Femur (tissue), 1 donor: ENCODE data around the gene PRR23E.

Source experiments
- DNase-seq: peaks from one replicate; pipeline ENCODE4 v3.0.0-alpha.2; 2017

Gene PRR23E

DNA sequence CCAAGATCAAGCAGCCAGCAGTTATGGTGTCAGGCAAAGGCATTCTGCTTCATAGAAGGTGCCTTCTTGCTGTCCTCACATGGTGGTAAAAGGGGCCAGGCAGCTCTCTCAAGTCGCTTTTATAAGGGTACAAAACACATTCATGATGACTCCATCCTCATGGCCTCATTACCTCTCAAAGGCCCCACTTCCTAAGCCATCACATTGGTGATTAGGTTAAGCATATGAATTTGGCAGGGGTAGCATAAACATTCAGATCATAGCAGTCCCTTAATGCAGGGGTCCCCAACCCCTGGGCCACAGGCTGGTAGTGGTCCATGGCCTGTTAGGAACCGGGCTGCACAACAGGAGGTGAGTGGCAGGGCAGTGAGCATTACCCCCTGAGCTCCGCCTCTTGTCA is 42.8 kb downstream of the PRR23E start:
- no peak for DNase-seq

DNA sequence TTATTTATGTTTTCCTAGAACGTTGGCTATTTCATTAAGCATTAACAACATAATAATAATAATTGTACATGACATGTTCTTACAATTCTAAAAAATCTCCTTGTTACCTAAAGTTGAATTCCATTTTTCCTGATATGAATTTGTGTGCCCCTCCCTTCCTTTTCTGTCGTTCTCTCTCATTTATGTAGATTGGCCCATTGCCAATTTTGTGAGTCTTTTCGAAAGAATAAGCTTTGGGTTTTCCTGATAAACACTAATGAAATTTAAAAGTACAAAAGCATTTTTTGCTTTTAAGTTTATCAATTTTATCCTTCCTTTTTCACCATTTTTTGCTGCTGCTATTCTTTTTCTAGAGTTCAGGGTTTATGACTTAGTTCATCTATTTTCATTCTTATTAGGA is 44.9 kb downstream of the PRR23E start:
- no peak for DNase-seq

DNA sequence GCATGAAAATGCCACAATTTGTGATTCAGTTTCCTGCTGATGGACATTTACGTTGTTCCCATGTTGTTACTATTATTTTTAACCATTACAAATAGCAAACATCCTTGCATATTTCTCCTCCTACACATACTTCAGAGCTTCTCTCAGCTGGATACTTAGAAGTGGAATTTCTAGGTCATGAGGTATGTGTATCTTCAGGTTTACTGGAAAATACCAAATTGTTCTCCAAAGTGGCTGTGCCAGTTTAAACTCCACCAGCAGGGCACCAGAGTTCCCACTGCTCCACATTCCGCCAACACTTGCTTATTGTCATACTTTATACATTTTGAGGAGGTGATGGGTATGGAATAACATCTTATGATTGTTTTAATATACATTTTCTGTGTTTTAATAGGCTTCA is 45.7 kb downstream of the PRR23E start:
- no peak for DNase-seq

DNA sequence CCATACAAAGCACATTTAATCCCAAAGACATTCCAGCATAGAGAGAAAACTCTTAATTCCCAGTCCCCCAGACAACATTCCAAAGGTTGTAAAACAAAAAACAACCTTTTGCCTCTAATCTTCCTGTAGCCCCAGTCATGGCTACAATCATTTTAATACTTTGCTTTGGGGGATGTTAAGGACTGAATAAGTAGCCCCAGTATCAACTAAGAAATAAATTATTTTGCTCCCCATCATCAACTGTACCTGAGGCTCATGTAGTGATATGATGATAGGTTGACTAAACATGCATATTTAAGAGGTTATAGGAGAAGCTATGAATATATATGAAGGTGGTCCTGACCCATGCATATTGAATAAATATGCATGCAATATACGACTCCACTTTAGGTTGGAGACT is 54.4 kb downstream of the PRR23E start:
- DNase-seq: no peak
